ENCODE measurements around the gene PDE8B.

- TF ChIP-seq POLR2AphosphoS5 (IDR thresholded peaks at IDR 0.05; ENCODE audit: low read depth) (no peak), EZH2 (IDR thresholded peaks at IDR 0.05; ENCODE audit: low read depth, unreplicated experiment) (no peak), NANOG (IDR thresholded peaks at IDR 0.05; ENCODE audit: borderline replicate concordance) (no peak), REST (IDR thresholded peaks at IDR 0.05; ENCODE audit: unreplicated experiment) (no peak)
- TF ChIP-seq, protein P1, sequence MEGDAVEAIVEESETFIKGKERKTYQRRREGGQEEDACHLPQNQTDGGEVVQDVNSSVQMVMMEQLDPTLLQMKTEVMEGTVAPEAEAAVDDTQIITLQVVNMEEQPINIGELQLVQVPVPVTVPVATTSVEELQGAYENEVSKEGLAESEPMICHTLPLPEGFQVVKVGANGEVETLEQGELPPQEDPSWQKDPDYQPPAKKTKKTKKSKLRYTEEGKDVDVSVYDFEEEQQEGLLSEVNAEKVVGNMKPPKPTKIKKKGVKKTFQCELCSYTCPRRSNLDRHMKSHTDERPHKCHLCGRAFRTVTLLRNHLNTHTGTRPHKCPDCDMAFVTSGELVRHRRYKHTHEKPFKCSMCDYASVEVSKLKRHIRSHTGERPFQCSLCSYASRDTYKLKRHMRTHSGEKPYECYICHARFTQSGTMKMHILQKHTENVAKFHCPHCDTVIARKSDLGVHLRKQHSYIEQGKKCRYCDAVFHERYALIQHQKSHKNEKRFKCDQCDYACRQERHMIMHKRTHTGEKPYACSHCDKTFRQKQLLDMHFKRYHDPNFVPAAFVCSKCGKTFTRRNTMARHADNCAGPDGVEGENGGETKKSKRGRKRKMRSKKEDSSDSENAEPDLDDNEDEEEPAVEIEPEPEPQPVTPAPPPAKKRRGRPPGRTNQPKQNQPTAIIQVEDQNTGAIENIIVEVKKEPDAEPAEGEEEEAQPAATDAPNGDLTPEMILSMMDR (conservative IDR thresholded peaks at IDR 0.05; ENCODE audit: low read depth in 2 of 2), result no peak
These were observed 42.2 kb upstream of the PDE8B start for GRCh38 chr5:77168161-77168878.

All from GM23338 (cell line).